Stimulated activated CD8-positive, alpha-beta memory T cell treated with anti-CD3 and anti-CD28 coated beads, Interleukin-12 subunit alpha, Interleukin-12 subunit beta, amount 100 ng/mL, for 24 hours (primary cell): ENCODE data around the gene KDSR.

Experiments
- DNase-seq: peaks from one replicate; pipeline ENCODE4 v3.0.0-alpha.2; 2020; ENCODE audit errors: extremely low read depth

KDSR gene, protein sequence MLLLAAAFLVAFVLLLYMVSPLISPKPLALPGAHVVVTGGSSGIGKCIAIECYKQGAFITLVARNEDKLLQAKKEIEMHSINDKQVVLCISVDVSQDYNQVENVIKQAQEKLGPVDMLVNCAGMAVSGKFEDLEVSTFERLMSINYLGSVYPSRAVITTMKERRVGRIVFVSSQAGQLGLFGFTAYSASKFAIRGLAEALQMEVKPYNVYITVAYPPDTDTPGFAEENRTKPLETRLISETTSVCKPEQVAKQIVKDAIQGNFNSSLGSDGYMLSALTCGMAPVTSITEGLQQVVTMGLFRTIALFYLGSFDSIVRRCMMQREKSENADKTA

DNA sequence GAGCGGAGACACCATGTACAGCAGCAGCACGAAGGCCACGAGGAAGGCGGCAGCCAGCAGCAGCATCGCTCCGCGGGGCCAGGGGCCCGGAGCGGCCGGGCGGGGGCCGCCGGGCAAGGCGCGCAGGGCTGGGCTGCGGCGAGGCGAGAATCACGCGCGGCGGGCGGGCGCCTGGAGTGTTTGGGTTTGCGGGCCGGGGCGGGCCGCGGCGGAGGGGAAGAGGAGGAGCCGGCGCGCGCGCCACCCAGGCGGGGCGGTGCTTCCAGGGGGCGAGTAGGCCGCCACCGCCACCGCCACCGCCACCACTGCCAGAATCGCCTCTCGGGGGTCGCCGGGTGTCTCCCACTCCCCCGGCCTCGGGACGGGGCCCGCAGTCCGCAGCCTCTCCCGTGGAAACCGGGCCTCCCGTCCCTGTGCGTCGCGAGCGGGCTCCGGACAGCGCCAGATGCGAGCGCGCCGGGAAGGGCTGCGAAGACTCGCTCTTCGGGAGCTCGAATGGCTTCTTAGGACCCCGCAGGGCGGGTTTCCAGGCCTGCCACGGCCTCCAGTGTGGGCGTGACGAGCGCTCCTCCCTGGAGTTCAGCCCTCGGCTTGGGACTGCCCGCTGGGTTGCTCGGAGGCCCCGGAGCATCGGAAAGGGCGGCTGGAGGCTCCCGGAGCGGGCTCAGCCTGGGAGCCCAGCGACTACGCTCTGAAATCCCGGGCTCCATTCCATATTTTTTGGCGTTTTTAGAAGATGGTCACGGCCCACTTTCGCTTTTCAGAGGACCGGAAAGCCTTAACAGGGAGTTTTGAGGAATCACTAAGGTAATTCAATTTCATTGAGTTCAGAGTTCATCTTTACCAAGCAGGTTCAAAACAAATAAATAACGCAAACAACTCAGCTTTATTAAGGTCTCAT is at the start of gene KDSR:
TSS of gene KDSR (minus strand) at position 154 of the 901 bp plus-strand sequence. CDS start at position 66, 88 bp downstream.
- DNase-seq: peak; percentile 60

- DNase-seq: no peak
These were observed 45.9 kb upstream of the KDSR start for GRCh38 chr18:63412953-63413352.

DNA sequence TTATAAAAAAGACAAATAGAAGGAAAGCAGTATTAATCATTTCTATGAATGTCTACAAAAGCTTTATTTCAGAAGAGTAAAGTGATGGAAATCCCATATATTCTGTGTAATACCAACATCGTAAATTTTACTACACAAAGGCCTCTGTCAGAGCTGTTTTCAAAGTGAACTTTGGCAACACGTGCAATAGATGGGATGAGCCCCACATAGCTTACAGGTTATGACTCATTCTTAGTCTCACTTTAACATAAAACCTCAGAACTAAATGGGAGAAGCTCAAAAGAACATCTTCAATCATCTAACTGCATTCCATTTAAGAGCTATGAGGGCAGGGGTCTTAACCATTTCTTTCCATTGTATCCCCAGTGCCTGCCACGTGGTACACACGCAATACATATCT is 43.8 kb upstream of the KDSR start:
- no peak for DNase-seq

DNA sequence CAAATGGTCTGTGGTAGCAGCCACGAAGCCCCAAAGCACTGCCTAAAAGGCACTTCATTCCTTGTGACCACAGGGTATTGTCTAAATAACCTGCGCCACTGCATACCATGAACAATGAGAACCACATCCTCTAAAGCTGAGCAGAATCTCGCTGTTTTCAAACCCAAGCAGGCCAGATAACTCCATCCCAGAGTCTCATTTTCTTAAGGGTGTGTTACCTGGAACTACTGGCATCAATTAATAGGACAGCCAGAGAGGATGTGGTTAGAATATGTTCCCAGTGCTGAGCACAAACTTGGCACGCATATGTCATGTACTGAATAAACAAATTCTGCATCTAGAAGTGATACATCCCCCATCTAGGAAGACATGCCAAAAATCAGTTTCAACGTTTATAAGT is 42.3 kb upstream of the KDSR start:
- DNase-seq: no peak

DNA sequence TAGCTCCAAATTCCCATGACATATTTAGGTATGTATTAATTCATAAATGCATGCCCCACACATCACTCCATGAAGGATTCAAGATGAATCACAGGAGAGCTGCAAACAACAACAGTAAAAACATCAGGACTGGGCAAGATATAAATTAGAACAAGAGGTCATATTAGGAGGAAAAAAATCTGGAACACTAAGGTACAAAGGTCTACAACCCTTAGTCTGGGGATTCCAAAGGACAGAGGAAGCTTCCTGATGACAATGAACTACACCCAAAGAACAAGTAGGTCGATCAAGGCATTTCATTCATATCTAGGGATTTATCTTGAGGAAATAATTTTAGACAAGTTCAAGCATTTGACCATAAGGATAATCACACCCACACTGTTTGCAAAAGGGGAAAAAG is 40.7 kb upstream of the KDSR start:
- no peak for DNase-seq

- no peak for DNase-seq
These were observed 39.0 kb upstream of the KDSR start for GRCh38 chr18:63405986-63406385.

GRCh38 chr18:63402246-63403162 is 35.5 kb upstream of the KDSR start:
- no peak for DNase-seq

DNA sequence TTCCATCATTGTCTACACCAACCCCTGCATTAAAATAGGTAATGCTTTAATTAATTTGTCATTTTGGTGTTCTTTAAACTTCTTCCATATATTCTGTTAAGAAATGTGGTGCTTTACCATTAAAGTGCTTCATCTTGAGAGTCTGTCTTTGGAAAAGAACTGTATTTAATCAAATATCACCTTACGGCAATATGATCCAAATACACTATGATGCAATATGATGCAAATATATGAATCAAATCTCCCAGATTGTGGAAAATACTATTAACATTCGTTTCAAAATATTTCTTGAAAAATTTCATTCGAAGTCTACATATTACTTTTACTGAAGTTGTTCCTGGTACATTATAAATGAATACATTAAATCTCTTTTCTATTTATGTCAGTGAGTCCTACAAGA is 32.3 kb upstream of the KDSR start:
- DNase-seq: no peak

- no peak for DNase-seq
These were observed 30.3 kb upstream of the KDSR start for GRCh38 chr18:63397349-63397748.

DNA sequence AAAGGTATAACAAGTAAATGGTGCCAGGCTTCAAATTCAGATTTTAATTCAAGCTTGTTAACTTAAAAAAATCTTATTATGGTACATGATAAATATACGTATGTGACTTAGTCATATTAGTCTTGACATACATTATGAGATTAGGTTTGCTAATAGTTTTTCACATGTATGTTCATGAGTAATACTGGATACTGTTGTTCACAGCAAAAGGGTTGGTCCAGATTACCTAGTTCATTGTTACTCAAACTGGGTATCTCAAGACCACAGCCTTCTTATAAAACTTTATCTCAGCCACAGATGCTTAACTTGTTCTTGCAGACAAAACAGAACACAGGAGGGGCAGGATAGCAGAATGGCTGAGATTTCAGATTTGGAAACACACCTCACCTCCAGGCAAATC is 28.5 kb upstream of the KDSR start:
- DNase-seq: no peak

DNA sequence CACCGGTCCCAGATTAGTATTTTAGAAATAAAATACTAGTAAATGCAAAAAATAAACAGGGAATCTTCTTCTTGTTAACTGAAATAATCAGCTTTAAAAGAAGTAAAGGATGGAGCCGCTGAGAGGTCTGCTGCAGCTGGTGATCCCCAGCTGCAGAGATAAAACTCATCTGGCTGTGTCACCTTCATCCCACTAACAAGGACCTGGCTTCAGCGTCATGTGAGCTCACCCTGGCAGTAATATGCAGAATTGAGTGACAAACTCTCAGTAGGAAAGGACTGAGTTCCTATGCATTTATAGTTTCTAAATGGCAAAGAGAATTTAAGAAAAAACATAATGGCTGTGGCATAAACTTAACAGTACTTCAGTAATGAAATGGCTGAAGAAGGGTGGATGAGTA is 27.9 kb upstream of the KDSR start:
- DNase-seq: no peak

- DNase-seq: no peak
These were observed 20.9 kb upstream of the KDSR start for GRCh38 chr18:63387861-63388260.

GRCh38 chr18:63382843-63383242 is 15.8 kb upstream of the KDSR start:
- no peak for DNase-seq

DNA sequence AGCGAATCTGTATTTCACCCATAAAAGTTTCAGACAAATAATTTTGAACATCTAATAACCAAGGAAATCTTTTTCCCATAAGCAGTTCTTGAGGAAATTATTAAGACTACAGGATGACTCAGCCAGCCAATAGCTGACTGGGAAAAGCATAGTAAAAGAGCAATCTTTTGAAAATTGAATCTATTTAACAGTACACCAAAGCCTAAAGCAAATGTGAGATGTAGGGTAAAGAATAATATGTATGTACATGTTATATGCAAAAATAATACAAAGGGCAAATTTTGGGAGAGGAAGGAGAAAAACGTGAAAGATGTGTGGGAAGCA is 12.6 kb upstream of the KDSR start:
- DNase-seq: no peak

DNA sequence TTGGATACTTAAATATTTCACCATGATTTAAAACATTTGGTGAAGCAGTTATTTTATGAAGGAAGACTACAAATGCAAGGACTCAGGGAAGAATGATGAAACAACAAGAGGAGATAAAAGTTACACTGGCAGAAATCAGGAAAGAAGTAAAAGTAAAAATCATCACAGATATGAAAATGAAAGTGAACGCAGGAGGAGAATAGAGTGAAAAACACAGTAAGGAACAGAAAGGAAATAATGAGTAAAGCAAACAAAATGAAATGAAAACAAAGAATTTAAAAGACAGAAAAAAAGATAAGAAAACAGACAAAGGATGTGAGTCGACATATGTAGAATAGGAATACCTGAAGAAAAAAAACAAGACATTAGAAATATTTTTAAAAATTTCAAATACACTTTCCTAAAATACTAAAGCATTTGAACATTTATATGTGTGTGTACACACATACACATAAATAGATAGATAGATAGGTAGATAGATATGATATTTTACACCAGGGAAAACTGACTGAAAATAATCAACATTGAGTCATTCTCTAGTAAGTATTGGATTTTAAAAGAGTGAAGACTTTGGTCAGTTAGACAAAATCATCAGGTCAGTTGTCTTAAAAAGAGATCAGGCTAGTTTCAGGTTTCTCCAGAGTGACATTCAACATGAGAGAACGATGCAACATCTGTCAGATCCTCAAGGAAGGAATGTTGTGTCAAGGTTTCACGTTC is 12.1 kb upstream of the KDSR start:
- DNase-seq: no peak

DNA sequence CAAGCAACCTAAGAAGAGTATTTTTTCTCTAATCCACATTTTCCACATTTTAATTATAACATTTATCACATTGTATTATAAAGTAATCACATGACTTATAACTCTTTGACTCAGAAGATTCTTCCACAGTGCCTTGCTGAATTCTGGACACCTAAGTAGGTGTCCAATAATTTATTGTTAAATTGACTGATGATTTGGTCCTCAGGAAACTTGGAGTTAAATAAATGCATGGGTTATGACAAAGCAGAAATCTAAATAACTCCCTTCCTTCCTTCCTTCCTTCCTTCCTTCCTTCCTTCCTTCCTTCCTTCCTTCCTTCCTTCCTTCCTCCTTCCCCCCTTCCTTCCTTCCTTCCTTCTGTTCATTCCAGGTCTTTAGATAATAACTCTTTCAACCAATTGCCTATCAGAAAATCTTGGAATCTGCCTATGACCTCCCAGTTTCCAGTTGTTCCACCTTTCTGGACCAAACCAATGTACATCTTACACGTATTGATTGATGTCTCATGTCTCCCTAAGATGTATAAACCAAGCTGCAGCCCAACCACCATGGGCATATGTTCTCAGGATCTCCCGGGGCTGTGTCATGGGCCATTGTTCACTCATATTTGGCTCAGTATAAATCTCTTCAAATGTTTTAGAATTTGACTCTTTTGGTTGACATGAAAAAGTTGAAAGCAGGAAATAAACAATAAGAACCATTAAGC is 10.4 kb upstream of the KDSR start:
- no peak for DNase-seq

DNA sequence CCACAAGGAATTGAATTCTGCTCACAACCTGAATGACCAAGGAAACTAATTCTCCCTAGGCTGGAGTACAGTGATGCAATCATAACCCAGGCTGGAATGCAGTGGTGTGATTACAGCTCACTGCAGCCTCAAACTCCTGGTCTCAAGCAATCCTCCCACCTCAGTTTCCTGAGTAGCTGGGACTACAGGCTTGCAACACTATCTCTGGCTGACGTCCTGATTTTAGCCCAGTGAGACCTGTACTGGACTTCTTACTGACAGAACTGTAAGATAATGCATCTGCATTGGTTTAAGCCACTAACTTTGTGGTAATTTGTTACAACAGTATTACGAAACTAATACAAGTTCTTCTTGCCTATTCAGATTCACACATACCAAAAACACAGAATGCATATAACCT is 9.5 kb upstream of the KDSR start:
- no peak for DNase-seq

DNA sequence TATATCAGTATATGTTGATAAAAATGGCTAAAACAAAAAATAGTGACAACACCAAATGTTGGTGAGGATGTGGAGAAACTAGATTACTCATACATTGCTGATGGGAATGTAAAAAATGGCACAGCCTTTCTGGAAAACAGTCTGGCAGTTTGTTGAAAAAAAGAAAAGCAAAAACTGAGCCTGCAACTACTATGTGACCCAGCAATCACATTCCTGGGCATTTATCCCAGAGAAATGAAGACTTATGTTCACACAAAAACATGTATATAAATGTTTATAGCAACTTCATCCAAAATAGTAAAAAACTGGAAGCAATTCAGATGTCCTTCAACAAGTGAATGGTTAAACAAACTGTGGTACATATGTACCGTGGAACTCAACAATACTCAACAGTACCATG is 7.5 kb upstream of the KDSR start:
- no peak for DNase-seq

DNA sequence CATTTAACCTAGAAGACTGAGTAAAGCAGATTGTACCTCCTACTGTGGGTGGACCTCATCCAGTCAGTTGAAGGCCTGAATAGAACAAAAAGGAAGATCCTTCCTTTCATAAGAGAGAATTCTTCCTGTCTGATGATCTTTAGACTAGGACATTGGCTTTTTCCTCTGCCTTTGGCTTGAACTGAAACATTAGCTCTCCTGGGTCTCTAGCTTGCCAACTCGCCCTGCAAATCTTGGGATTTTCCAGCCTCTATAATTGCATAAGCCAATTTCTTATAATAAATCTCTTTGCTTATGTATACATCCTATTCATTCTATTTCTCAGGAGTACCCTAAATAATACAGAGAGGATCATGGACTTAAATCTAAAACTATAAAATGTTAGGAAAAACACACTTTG is 6.2 kb upstream of the KDSR start:
- DNase-seq: no peak

DNA sequence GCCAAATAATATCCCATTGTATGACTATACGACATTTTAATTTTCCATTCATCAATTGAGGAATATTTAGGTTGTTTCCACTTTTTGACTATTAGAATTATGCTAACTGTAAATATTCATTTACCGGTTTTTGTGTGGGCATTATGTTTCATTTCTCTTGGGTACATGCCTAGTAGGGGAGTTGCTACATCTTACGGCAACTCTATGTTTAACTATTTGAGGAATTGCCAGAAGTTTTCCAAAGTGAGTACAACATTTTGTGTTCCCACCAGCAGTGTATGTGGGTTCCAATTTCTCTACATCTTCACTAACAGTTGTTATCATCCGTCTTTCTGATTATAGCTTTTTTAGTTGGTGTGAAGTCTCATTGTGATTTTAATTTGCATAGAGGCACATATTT is 1.6 kb upstream of the KDSR start:
- DNase-seq: no peak
